ENCODE measurements around the gene DPPA4.
"Not testable (repeated sequence)": the region's sequence is repeated elsewhere in the genome, so short reads cannot be mapped to it uniquely, and the experiment has no call there.

Gene DPPA4, protein sequence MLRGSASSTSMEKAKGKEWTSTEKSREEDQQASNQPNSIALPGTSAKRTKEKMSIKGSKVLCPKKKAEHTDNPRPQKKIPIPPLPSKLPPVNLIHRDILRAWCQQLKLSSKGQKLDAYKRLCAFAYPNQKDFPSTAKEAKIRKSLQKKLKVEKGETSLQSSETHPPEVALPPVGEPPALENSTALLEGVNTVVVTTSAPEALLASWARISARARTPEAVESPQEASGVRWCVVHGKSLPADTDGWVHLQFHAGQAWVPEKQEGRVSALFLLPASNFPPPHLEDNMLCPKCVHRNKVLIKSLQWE

DNA sequence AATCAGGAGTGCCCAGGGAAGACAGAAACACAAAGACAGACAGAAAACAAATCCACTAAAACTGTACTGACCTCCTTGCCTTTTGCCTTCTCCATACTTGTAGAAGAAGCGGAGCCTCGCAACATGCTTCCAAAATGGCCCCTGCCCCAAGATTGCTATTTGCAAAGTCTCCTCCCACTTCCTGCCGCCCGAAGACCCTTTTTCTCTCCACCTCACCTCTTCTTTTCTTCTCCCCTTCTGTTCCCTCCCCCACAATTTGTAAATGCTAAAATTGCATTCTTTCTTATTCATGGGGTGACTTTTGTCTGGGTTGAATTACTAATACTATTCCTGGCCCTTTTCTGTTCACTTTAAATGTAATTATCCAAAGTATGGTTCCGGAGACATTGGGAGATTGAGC, at the start of gene DPPA4:
Gene DPPA4, minus strand, starts transcription at position 154 of the 400 bp plus-strand sequence. Its CDS starts 29 bp downstream, at position 125.
- DNase-seq = no peak

DNA sequence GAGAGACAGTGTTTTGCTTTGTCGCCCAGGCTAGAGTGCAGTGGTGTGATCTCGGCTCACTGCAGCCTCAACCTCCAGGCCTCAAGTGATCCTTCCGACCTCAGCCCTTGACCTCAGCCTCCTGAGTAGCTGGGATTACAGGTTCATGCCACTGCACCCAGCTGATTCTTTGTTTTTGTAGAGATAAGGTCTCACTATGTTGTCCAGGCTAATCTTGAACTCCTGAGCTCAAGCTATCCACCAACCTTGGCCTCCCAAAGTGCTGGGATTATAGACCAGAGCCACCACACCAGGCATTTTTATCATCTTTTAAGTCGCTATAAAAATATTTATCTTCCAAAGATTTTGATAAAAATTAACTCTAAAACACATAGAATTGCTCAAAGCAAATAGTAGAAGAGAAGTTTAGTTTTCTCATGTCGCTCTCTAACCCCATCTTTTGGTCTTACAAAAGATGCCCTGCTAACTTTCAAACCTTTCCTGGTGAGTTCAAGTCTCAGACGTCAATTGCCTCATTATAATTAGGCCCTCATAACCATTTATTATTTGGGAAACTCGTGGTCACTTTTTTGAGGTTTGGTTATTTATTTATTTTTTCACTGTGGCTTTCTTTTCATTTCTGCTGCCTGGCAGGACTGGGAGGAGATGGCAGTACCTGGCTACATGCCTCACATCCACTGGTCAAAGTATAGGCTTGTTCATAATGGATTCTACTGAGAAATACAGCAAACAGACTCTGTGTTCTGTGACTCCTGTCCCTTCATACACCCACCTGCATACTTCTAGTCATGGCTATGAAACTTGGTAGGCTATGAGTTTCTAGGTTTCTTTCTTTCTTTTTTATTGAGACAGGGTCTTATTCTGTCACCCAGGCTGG, 48.3 kb upstream of the DPPA4 start:
- no peak for DNase-seq

DNA sequence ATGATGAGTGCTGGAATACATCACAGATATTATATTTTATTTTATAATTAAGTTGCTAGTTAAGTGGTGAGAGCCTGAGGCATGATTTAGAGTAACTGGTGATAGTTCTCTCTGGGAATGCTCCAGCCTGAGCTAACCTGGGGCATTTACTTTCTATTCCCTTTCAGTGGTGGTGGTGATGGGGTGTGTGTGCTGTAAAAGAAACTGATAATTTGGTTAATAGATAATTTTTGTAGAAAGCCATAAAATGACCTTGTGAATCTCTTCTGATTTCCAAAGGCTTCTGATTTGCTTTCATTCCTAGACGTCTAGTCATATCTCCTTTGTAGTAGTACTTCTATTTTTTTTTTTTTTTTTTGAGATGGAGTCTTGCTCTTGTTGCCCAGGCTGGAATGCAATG, 46.8 kb upstream of the DPPA4 start:
- no peak for DNase-seq

DNA sequence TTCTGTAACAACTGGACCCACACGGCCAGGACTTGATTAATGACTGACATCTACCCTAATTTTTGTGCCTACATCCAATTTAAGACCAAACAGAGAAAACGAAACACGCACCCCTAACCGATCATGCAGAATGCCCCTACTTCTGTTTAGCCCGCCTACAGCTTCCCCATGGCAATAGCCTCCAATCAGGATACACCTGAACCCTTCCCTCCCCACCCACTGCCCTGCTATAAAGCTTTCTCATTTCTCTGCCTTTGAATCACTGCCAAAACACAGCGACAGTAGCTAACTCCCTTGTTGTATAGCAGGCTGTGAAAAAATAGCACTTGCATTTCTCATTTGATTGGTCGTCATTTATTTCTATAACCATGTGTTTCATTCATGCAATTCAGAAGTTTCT, 45.2 kb upstream of the DPPA4 start:
- no peak for DNase-seq

DNA sequence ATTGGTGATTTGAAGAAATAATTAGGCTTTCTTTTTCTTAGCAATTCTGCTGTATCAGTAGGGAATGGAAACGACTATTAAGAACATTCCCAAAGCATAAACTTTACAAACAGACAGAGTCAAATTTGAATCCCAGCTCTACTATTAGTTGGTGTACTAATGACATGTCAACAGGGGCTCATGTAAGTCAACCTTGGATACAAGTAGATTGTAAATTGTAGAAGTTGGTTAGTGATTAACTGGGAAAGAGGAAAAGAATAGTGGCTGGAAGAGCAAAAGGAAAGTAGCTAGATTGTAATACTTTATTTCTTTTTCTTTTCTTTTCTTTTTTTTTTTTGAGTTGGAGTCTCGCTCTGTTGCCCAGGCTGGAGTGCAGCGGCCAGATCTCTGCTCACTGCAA, 38.6 kb upstream of the DPPA4 start:
- DNase-seq = no peak

DNA sequence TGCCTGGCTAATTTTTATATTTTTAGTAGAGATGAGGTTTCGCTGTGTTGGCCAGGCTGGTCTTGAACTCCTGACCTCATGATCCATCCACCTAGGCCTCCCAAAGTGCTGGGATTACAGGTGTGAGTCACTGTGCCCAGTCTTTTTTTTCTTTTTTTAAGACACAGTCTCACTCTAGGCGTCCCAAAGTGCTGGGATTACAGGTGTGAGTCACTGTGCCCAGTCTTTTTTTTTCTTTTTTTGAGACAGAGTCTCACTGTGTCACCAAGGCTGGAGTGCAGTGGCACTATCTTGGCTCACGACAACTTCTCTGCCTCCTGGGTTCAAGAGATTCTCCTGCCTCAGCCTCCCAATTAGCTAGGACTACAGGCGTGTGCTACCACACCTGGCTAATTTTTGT, 37.1 kb upstream of the DPPA4 start:
- DNase-seq = not testable (repeated sequence)

DNA sequence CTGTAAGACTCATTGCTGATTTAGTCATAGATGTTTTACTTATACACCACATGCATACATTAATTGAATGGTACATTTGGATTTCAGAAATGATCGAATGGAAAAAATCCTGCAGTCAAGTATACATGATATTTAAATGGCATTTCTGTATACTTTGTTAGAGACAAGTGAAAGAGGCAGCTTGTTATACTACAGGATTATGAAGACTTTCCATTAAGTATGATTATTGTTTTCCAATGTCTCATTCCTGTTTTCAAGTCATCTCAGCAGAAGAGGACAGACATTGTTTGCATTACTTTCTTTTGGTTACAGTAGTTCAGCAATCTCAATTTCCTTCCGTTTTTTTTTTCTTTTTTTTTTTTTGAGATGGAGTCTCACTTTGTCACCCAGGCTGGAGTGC, 36.6 kb upstream of the DPPA4 start:
- DNase-seq = no peak

DNA sequence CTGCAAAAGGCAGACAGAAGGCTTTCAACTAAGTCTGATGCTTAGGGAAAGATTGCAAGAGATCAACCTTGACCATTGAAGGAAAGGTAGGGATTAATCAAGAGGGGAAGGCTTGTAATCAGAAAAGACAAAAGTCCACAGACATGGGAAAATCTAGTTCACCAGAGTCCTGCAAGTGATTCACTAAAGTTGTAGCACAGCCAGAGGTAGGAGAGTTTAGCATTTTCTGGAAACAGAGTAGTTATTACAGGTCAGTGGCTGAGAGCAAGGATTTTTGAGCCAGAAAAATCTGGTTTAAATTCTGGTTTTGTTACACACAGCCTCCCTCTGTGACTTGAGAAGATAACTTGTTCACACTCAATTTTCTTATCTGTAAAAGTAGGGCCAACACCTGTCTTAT, 35.3 kb upstream of the DPPA4 start:
- no peak for DNase-seq

DNA sequence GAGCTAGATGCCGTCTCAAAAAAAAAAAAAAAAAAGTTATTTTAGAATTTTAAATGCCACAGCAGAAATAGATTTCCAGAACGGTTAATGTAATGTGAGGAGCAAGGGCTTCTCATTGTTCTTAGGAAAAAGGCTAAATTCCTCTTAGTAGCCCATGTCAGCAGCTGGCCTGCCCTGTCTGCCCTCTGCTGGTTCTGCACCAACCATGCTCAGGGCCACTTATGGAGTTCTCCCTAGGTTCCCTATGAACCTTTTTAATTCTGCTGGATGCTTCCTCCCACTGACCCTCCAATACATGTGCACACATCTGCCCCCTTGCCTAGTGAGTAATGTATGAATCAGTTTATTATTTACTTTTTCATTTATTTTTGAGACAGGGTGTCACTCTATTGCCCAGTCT, 32.2 kb upstream of the DPPA4 start:
- DNase-seq = no peak

DNA sequence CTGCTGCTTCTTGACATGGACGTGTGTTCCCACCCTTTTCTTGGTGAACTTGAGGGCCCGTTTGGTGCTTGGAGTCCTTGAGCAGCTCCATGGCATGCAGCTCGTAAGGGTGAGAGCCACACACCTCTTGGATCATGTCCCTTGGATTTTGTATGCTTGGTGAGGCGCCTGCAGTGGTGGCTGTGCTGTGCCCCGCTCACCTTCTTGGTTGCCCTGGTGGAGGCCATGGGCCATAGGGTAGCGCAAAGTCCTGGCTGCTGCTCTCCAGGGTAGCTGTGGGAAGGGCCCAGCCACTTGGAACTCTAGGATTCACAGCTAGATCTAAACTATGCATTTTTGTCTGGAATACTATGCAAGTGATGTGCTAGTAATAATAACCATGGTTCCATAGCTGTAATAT, 26.7 kb upstream of the DPPA4 start:
- DNase-seq = no peak

DNA sequence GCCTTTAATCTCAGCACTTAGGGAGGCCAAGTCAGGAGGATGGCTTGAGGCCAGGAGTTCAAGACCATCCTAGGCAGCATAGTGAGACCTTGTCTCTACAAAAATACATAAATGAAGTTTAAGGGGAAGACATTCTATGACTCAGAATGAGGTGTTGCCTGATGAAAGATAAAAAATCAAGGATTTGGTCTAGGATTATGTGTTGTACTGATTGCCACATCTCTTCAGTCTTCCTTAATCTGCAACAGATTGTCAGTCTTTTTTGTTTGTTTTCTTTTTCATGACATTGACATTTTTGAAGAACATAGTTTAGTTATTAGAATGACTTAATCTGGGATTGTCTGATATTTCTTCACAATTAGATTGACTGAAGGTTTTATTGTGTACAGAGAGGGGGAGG, 26.3 kb upstream of the DPPA4 start:
- no peak for DNase-seq

DNA sequence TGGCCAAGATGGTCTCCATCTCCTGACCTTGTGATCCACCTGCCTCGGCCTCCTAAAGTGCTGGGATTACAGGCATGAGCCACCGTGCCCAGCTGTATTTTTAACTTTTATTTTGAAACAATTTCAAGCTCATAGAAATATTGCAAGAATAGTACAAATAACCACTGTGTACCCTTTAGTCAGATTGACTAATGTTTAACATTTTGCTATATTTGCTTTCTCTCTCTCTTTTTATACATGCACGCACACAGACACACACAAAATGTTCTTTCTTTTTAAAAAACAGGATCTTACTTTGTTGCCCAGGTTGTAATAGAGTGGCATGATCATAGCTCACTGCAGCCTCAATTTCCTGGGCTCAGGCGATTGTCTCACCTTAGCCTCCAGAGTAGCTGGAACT, 25.5 kb upstream of the DPPA4 start:
- DNase-seq = no peak

DNA sequence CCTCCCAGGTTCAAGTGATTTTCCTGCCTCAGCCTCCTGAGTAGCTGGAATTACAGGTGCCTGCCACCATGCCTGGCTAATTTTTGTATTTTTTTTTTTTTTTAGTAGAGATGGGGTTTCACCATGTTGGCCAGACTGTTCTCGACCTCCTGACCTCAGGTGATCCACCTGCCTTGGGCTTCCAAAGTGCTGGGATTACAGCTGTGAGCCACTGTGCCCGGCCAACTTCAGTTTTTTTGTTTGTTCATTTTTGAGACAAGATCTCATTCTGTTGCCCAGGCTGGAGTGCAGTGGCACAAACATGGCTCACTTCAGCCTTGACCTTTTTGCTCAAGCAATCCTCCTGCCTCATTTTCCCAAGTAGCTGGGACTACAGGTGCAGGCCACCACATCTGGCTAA, 21.5 kb upstream of the DPPA4 start:
- not testable (repeated sequence) for DNase-seq

DNA sequence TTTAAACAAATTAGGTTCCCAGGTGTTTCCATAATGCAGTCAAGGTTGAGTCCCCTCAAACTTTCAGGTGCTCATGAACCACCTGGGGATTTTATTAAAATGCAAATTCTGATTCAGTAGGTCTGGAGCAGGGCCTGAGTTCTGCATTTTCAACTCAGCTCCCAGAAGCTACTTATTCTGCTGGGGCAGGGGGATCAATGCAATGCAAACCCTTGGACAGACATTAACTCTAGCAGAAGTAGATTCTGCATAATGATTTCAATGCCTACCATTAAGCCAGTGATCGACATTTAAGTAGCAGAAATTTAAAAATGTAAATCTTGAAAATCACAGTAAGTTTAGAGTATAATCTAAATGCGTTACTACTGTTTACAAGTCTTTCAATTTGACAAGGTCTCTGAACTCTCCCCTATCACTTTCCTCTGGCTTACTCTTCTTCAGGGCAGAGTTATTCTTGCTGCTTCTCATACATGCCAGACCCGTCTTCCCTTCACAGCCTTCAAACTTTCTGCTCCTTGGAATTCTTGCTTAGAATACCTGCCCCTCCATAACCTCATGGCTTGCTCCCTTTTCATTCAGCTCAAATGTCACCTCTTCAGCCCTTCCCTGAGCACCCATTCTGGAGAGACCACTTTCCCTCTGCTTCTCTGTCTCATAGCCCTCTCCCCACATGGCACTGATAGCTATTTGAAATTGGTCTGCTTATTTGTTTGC, 19.3 kb upstream of the DPPA4 start:
- no peak for DNase-seq

DNA sequence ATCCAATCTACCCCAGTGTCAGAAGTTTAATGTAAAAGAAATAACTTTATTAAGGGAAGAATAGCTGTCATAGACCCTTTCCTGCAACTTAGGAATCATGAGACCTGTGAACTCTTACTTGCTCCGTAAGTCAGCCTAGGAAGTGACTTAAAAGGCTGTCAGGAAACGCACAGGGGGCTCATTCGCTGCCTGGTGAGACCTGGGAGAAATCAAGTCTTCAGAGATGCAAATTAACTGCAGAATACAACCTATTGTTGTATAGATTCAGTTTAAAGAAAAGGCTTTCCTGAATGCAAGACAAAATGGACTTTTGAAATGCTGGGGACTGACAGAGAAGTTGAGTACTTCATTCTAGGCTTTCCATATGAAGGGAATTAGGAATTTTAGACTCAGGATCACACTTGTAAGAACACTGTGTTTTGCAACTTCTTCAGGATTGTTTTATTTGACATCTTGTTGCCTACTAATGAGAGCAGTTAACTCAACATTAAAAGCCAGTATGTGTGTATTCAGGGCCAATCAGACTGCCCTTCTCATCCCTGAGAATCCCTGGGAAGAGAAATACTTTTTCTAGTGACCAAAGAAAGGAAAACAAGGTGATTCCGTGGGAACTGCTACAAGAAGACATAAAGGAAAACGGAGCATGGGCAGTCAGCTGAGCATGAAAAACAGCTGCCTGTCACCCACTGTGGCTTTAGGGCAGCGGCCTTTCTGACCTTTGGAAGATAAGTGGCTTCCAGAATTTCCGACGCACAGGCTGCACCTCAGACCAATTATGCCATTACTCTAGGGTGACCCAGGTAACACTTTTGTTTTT, 18.5 kb upstream of the DPPA4 start:
- no peak for DNase-seq

DNA sequence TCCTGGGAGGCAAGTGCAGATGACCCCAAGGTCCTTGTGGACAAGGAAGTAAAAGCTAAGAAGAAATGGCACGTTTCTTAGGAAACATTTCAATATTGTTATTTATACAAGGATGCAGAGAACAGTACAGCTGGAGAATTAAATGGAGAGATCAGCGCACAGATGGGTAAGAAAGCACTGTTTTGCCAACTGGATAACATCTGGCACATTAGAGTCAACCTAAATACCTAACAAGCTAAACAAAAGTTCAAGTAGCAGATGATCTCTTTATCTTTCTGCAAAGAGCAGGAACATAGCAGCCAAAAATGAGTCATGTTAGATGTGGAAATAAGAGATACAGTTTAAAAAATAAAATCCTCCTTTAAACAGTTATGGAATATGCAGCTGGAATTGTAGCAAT, 15.7 kb upstream of the DPPA4 start:
- no peak for DNase-seq

DNA sequence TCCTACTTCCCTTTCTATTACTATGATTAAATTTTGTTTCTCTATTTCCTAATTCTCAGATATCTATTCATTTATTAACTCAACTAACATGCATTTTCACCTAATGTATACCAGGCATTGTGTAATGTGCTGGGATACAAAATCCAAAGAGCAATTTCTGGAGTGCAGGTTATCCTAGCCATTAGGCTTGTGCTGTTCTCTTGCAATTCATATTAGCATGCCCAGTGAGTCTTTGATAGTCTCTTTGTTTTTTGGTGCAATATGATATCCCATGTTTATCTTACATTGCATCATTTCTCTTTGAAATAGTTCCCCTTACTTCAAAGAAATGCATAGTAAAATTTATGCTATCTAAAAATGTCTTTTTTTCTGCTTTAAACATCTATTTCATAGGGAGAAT, 13.9 kb upstream of the DPPA4 start:
- DNase-seq = no peak

DNA sequence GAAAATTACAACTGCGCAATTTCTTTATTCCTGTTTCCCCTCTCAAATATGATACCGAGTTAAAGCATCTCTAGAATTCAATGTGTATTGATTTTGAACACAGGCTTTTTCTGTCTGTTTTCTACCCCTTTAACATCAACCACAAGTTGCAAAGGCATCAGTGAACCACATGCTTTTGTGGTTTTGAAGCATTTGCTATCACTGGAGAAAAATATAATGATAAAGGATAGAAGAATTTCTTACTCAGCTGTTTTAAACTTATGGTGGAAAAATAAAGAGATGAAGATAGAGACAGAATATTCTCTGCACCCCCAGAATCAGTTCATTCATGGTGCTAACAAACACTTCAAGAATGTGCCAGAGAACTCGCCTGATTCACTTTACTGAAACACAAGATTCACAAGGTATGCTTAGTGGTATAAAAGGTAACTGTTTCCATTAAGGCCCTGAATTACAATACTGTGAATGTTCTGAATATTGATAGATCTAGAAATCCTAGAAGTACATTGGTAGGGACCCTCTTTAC, 9.5 kb upstream of the DPPA4 start:
- DNase-seq = peak; percentile 57

DNA sequence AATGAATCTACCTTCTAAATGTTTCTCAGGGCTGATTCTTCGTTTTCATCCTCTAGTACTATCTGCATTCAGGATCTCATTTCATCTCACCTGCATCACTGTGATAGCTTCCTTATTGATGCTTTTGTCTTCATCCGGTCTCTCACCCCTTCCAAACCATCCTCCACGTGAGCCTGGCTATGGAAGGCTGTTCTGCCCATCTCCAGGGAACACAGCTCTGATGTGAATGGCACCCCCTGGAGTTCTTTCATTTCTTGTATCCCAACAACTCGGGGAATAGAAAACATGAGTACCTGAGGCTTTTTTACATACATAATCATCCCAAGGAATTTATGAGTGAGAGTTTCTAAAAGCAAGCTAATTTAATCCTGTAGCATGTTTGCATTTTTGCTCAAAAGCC, 8.8 kb upstream of the DPPA4 start:
- DNase-seq = no peak

DNA sequence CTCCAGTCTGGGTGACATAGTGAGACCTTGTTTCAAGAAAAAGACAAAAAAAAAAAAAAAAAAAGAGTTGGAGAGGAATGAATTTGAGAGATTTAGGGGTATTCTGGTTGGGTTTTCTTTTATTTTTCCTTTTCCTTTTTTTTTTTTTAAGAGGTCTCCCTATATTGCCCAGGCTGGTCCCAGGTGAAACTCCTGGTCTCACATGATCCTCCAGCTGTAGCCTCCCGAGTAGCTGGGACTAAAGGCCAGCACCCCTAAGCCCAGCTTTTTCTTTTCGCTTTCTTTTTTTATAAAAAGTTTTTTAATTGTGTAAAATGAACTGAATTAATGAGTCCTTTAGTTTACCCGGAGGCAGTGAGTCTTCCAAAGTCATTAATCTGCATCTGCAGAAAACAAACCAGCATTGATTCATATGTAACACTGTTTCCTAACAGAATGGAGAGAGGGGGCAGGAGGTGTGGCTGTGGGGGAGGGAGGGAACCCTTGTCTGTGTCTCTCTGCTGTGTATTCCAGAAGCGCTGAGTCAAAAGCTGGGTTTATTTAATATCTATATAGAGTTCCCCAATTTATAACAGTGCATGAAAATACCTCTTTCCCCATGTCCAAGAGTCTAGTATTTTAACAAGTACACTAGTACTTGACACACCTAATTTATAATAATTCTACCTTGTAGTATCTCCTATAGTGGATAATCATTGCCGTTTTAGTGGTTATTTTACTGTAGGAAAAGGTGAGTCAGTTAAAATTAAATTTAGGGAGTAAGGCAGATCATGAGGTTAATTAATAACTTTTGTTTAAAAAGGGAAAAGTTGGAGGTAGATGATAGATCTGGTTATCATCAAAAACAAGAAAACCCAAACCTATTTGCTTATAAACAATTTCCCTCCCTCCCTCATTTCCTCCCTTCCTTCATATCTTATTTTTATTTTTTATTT, 2.6 kb upstream of the DPPA4 start:
- no peak for DNase-seq

DNA sequence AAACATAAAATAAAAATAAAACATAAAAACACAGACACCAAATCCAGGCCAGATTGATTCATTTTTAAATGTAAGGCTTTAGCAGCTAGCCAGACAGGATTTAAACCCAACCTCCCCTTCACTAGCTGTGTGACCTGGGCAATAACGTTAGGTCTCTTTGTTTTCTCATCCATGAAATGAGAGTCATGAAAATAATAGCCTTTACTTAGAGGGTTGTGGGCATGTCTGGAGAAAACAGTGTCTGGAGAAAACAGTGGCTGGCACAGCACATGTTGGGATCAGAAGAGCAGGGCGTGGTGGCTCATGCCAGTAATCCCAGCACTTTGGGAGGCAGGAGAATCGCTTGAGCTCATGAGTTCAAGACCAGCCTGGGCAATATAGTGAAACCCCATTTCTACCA, 1.9 kb upstream of the DPPA4 start:
- DNase-seq = no peak

Data from fibroblast of skin of right quadriceps (primary cell).